K562 treated with DMSO at 1 percent for 4 hours (cell line): Measurements from ENCODE around the gene TMEM98. TPM values are rescaled to one million over a fixed set of nuclear protein-coding genes. Genes with fewer than 3 reads are reported as not detected.

ENCODE experiments used
- total RNA-seq: library from RNA; unstranded; fragments of 300-600 nt; gene quantifications from 2 replicates; pipeline ENCODE4 v1.2.3, GENCODE V29; 2022; ENCODE audit not compliant: insufficient read depth

The TMEM98 gene, protein sequence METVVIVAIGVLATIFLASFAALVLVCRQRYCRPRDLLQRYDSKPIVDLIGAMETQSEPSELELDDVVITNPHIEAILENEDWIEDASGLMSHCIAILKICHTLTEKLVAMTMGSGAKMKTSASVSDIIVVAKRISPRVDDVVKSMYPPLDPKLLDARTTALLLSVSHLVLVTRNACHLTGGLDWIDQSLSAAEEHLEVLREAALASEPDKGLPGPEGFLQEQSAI
- 56.8 and 64.5 TPM in 2 replicates for total RNA-seq

DNA sequence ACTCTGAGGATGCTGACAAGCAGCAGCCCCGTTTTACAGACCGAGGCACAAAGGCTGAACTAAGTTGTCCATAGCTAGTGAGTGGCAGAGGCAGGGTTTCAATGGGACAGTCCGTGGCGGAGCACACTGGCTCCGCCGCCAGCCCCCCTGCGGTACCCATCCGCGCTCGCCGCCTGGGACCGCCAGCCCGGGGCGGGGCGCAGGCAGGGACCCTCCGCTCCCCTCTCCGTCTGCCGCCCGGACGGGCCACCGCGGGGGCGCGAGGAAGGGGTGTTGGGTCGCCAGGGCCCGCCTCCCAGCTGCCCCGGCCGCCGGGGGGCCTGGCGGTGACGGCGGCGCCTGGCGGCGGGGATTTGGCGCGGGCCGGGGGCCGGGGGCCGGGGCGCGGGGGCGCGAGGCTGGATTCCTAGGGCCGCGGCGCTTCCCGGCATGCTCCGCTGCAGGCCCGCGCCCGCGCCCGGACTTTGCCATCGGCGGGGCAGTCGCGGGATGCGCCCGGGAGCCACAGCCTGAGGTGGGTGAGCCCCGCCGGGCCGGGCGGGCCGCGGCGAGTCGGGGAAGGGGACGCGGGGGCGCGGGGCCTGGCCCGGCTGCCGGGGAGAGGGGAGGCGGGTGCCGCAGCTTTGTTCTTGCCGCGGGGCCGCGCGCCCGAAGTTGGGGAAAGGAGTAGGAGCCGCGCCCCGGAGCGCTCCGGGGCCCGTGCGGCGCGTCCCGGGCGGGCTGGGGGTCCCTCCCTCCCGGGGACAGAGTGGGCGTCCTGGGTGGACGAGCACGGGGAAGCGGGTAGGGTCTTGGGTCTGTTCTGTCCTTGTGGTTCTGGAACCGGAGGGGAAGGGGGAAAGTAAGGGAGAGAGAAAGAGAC is at the start of gene TMEM98:
Gene TMEM98 (plus strand): TSS at position 430 of the 862 bp plus-strand sequence. CDS start 3,376 bp downstream, outside the sequence.

Other genes starting within 250 kb of the TMEM98 start
- gene MYO1D, start 51.0 kb upstream of the TMEM98 start, total RNA-seq = 43.5 and 48.5 TPM in 2 replicates
- not detected in 2 replicates for gene SPACA3, start 63.7 kb downstream of the TMEM98 start, total RNA-seq